Gastroesophageal sphincter (tissue), 3 donors: ENCODE data around the gene KCMF1.

ENCODE experiments used
- CTCF ChIP-seq, 4 experiments: fragments of 200-600 bp in 2 of 4; fragments of 450-650 bp in 2 of 4; sonication (generic) in 1 of 4; IDR thresholded peaks; one replicate each; pipeline ENCODE4 v1.5.1; 2017 to 2019; ENCODE audit warnings: antibody characterized with exemption in 4 of 4, mild to moderate bottlenecking in 2 of 4, moderate library complexity in 2 of 4
- EP300 ChIP-seq: sonication (generic); formaldehyde crosslinking; IDR thresholded peaks from one replicate; pipeline ENCODE4 v1.6.1; 2017; ENCODE audit warnings: antibody characterized with exemption, mild to moderate bottlenecking

GRCh38 chr2:85002534-85002933 lies 31.6 kb downstream of the KCMF1 start:
- TF ChIP-seq EP300 (no peak), CTCF (IDR thresholded peaks at IDR 0.05) (no peak)
